Body of pancreas (tissue), 4 donors: ENCODE measurements around the gene TAF15. TPM values are rescaled to one million over a fixed set of nuclear protein-coding genes. Genes with fewer than 3 reads are reported as not detected.
A peak's percentile ranks its signal among the peaks of the same experiment; 100 is the strongest.

ENCODE experiments used
- ATAC-seq: fragments of 150-250 bp; one replicate; pipeline ENCODE4 v1.9.1; 2016
- DNase-seq, 4 donors: peaks; one replicate each; pipeline ENCODE4 v3.0.0-alpha.2; 2019
- H3K27ac ChIP-seq, 4 donors: fragments of 200-600 bp; sonication (generic); 1 replicate in 3 of 4; 2 replicates in 1 of 4; pipeline versions ENCODE4 v1.5.1 to v1.6.1; 2016 to 2019; ENCODE audit warnings: mild to moderate bottlenecking in 1 of 4, mixed read lengths in 1 of 4, moderate library complexity in 1 of 4
- H3K27me3 ChIP-seq, 2 donors: fragments of 200-600 bp; sonication (generic); one replicate each; pipeline ENCODE4 v1.6.0; 2016; ENCODE audit warnings: mild to moderate bottlenecking in 1 of 2
- H3K36me3 ChIP-seq, 2 donors: fragments of 200-600 bp; sonication (generic); replicated peaks in 1 of 2; 2 replicates each; pipeline ENCODE4 v1.5.1; 2016; ENCODE audit warnings: low read depth in 2 of 2; ENCODE audit not compliant: insufficient read depth in 1 of 2
- H3K4me1 ChIP-seq: fragments of 200-600 bp; sonication (generic); one replicate; pipeline ENCODE4 v1.6.0; 2016
- H3K4me3 ChIP-seq, 2 donors: fragments of 200-600 bp; sonication (generic); 1 replicate in 1 of 2; 2 replicates in 1 of 2; pipeline ENCODE4 v1.5.1; 2016 to 2019
- H3K9me3 ChIP-seq, 3 donors: fragments of 200-600 bp; sonication (generic); 1 replicate in 2 of 3; 2 replicates in 1 of 3; pipeline ENCODE4 v1.5.1; 2016
- CTCF ChIP-seq, 7 experiments: fragments of 450-650 bp in 4 of 7; fragments of 200-600 bp in 3 of 7; sonication (generic) in 3 of 7; IDR thresholded peaks; one replicate each; pipeline ENCODE4 v1.5.1; 2016 to 2019; ENCODE audit warnings: antibody characterized with exemption in 7 of 7
- POLR2A ChIP-seq, 3 donors: fragments of 450-650 bp; IDR thresholded peaks; one replicate each; pipeline ENCODE4 v1.6.1; 2016; ENCODE audit warnings: antibody characterized with exemption in 3 of 3, mild to moderate bottlenecking in 2 of 3
- WGBS, 2 donors: methylation state at CpG; one replicate each; pipeline ENCODE4 v1.1.5; 2017; 5-methylcytosine and 5-hydroxymethylcytosine counted together
- intact Hi-C: fragments of 100-400 bp; cut with DNase I; formaldehyde crosslinking; loops from one replicate; pipeline ENCODE4 v1.15.1; 2023
- total RNA-seq, 2 donors: library from RNA; depleted of rRNA; stranded (reverse); fragments of >200 nt; gene quantifications; one replicate each; pipeline ENCODE4 v1.1.0, GENCODE V29; 2016

Gene TAF15
- total RNA-seq, 2 donors from 2014 or later = 47.7 to 51.1 TPM

- Histone ChIP-seq H3K27me3 (no peaks in the 10 kb centered on the region), H3K27ac (no peak overlapping the region), H3K36me3 (no peaks in the 10 kb centered on the region), H3K4me1 (peaks cover 9% of the 10 kb centered on the region), H3K9me3 (no peaks in the 10 kb centered on the region), H3K4me3 (no peak overlapping the region)
- WGBS, 2 donors = 81 to 85% methylated on average over 6 to 10 of the region's 10 CpGs
- DNase-seq (no peak), ATAC-seq (no peak)
- TF ChIP-seq POLR2A (IDR thresholded peaks at IDR 0.05) (no peak), CTCF (IDR thresholded peaks at IDR 0.05) (no peak)
- intact Hi-C loops = no loop called here
Observed at GRCh38 chr17:35773679-35774425, 35.4 kb upstream of the TAF15 start.

GRCh38 chr17:35774499-35774898 lies 34.8 kb upstream of the TAF15 start:
- WGBS, 2 donors = 43 to 57% methylated on average over 4 to 5 of the region's 5 CpGs
- no peaks in the 10 kb centered on the region for H3K36me3 ChIP-seq
- TF ChIP-seq POLR2A (IDR thresholded peaks at IDR 0.05) = no peak
- no peak for TF ChIP-seq CTCF (IDR thresholded peaks at IDR 0.05)
- H3K27me3 ChIP-seq = no peaks in the 10 kb centered on the region
- H3K4me3 ChIP-seq = no peak overlapping the region
- ATAC-seq (no peak), DNase-seq (peak in 2 of 4 donors; percentile 46 to 52)
- H3K9me3 ChIP-seq = no peaks in the 10 kb centered on the region
- H3K4me1 ChIP-seq = peaks cover 9% of the 10 kb centered on the region
- intact Hi-C loops = no loop called here
- H3K27ac ChIP-seq = no peak overlapping the region

- 73 to 75% methylated on average over 5 of the region's 5 CpGs for WGBS, 2 donors
- no peak overlapping the region for H3K4me3 ChIP-seq
- no peaks in the 10 kb centered on the region for H3K9me3 ChIP-seq
- no peak for TF ChIP-seq CTCF (IDR thresholded peaks at IDR 0.05)
- no peak for TF ChIP-seq POLR2A (IDR thresholded peaks at IDR 0.05)
- peaks cover 9% of the 10 kb centered on the region for H3K4me1 ChIP-seq
- intact Hi-C loops = no loop called here
- no peak overlapping the region for H3K27ac ChIP-seq
- DNase-seq (no peak), ATAC-seq (no peak)
- H3K36me3 ChIP-seq = no peaks in the 10 kb centered on the region
- H3K27me3 ChIP-seq = no peaks in the 10 kb centered on the region
Observed at GRCh38 chr17:35775039-35775438, 34.2 kb upstream of the TAF15 start.

GRCh38 chr17:35775583-35775982 lies 33.7 kb upstream of the TAF15 start:
- no peak overlapping the region for H3K27ac ChIP-seq
- H3K9me3 ChIP-seq = no peaks in the 10 kb centered on the region
- no peak for TF ChIP-seq CTCF (IDR thresholded peaks at IDR 0.05)
- TF ChIP-seq POLR2A (IDR thresholded peaks at IDR 0.05) = no peak
- DNase-seq (no peak), ATAC-seq (no peak)
- no peaks in the 10 kb centered on the region for H3K36me3 ChIP-seq
- intact Hi-C loops = no loop called here
- H3K27me3 ChIP-seq = no peaks in the 10 kb centered on the region
- H3K4me1 ChIP-seq = peaks cover 9% of the 10 kb centered on the region
- H3K4me3 ChIP-seq = no peak overlapping the region
- WGBS, 2 donors = 53 to 66% methylated on average over 6 of the region's 6 CpGs

GRCh38 chr17:35778641-35779196 lies 30.6 kb upstream of the TAF15 start:
- TF ChIP-seq POLR2A (IDR thresholded peaks at IDR 0.05) (no peak), CTCF (IDR thresholded peaks at IDR 0.05) (no peak)
- Histone ChIP-seq H3K4me1 (peaks cover 23% of the 10 kb centered on the region), H3K9me3 (no peaks in the 10 kb centered on the region), H3K36me3 (no peaks in the 10 kb centered on the region), H3K4me3 (no peak overlapping the region), H3K27me3 (no peaks in the 10 kb centered on the region), H3K27ac (no peak overlapping the region)
- no peak for ATAC-seq
- no peak for DNase-seq
- WGBS, 2 donors = 84 to 90% methylated on average over 16 of the region's 16 CpGs
- intact Hi-C loops = no loop called here
